ENCODE results near the gene ZNF862.
"Not testable (repeated sequence)": the region's sequence is repeated elsewhere in the genome, so short reads cannot be mapped to it uniquely, and the experiment has no call there.

ZNF862 gene

DNA sequence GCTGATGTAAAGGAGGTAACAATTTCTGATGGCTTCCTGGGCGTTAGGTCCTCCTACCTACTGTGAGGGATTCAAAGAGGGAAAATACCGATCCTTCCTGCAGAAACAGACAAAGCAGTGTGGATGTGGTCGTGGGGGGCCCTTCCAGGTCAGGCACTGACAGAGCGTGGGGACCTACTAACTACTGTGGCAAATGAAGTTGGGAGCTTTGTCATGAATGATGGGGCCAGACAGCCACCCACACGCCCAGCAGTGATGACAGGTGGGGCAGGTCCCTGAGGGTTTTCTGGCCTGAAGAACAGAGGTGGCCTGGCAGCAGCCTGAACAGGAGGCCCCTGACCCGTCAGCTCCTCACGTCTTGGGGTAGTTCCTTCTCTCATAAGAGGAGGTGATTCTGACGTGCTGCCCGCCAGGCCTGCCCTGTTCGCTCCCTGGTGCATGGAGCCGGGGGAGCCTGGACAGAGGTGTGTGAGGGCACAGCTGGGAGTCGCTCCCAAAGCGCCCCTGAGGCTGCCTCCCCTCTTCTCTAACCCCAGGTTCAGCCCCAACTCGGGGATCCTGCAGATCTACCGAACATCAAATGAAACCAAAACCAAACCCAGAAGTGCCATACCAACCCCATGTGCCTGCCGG is 39.8 kb downstream of the ZNF862 start:
- DNase-seq (ENCODE audit: low read depth, low spot score) = no peak
- no peak overlapping the region for H3K27ac ChIP-seq

DNA sequence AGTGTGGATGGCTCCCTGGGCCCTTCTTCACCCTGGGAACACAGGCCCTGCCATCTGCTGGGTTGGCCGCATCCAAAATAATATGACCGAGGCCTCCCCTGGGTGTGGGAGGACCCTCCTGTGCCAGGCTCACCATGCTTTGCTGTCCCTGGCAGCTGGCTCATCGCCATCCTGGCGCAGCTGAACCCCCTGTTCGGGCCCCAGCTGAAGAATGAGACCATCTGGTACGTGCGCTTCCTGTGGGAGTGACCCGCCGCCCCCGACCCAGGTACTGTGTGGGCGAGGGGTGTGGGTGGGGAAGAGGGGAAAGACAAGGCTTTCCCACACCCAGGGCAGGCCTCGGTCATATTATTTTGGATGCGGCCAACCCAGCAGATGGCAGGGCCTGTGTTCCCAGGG is 40.3 kb downstream of the ZNF862 start:
- H3K27ac ChIP-seq = no peak overlapping the region
- DNase-seq (ENCODE audit: low read depth, low spot score) = no peak

DNA sequence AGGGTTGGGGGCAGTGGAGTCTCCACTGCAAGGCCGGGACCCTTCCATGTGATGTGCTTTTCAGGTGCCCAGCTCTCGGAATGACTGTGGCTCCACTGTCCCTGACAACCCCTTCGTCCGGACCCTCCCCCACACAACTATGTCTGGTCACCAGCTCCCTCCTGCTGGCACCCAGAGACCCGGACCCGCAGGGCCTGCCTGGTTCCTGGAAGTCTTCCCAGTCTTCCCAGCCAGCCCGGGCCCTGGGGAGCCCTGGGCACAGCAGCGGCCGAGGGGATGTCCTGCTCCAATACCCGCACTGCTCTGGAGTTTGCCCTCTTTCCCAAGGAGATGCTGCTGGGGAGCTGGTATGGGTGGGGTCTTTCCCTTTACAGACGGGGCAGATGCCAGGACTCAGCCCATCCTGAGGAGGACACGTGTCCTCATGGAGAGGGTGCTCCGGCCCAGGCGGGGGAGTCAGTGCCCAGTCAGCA is 41.1 kb downstream of the ZNF862 start:
- no peak for DNase-seq (ENCODE audit: low read depth, low spot score)
- no peak overlapping the region for H3K27ac ChIP-seq

GRCh38 chr7:149879766-149880637 is 41.8 kb downstream of the ZNF862 start:
- DNase-seq (ENCODE audit: low read depth, low spot score) = no peak
- H3K27ac ChIP-seq = no peak overlapping the region

DNA sequence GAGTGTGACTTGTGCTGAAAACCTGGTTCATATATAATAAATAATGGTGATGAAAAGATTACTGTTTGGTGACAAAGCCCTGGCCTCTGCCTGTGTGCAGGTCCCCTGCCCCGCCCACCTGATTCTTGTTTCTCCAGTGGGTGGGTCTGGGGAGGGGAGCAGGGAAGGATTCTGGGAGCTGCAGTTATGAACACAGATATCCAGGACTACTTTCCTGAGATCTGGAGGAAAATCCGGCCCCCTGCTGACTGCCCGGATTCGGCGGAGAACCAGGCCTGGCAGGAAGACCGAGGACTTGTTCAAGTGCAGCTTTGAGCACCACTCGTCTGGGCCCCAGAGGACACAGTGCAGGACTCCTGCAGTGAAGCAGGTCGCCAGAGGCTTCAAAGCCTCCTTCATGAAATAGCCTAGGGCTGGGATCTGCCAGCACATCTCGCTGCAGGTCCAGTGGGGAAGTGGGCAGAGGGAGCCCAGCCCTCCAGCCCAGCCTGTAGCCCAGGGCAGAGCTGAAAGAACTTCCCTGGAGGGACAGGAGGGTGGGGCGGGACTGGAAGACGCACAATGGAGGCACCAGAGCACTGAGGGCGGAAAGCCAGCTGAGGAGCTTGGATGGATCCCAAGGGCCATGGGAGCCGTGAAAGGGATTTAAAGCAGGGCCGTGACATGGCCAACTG is 42.6 kb downstream of the ZNF862 start:
- no peak for DNase-seq (ENCODE audit: low read depth, low spot score)
- no peak overlapping the region for H3K27ac ChIP-seq

GRCh38 chr7:149881328-149882247 is 43.4 kb downstream of the ZNF862 start:
- no peak overlapping the region for H3K27ac ChIP-seq
- DNase-seq (ENCODE audit: low read depth, low spot score) = no peak

- DNase-seq (ENCODE audit: low read depth, low spot score) = no peak
These were observed 44.3 kb downstream of the ZNF862 start for GRCh38 chr7:149882248-149883047.

DNA sequence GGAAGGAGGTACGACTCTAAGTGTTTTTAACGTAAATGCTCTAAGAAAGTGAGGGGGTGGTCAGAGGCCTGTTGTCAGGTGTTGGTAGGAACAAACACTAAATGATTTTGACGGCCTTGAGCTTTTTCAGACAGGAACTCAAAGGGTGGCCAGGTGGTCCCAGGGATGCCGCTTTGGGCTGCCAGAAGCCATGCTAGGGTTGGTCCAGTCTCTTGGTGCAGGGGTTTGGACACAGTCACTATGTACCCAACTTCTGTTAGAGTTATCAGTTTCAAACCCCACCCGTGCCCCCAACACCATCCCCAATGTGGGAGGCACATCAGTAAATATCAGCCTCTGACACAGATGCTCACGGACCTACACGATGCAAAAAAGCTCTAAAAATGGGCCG is 44.9 kb downstream of the ZNF862 start:
- H3K27ac ChIP-seq = no peak overlapping the region
- DNase-seq (ENCODE audit: low read depth, low spot score) = no peak

More at GRCh38 chr7:149882248-149883047, 44.3 kb downstream of the ZNF862 start:
- no peak overlapping the region for H3K27ac ChIP-seq

- no peak overlapping the region for H3K27ac ChIP-seq
- no peak for DNase-seq (ENCODE audit: low read depth, low spot score)
These were observed 45.3 kb downstream of the ZNF862 start for GRCh38 chr7:149883452-149883861.

GRCh38 chr7:149884016-149884415 is 45.8 kb downstream of the ZNF862 start:
- no peak overlapping the region for H3K27ac ChIP-seq
- DNase-seq (ENCODE audit: low read depth, low spot score) = no peak

DNA sequence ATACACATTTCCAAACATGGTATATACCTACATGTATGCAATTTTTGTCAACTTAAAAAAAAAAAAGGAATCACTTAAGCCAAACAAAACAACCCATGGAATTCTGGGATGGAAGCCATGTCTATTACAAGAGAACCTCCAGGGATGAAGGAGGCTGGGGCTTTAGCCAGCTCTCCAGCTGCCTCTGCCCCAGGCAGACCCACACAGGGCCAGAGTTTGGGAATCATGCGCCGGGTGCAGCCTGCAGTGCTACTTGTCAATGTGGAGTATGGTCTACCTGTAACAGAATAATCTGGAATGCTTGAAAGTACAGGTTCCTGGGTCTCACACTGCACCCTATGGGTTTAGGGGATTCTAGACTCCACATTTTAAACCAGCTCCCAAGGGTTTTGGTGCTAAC is 46.4 kb downstream of the ZNF862 start:
- no peak for DNase-seq (ENCODE audit: low read depth, low spot score)
- H3K27ac ChIP-seq = no peak overlapping the region

- no peak overlapping the region for H3K27ac ChIP-seq
These were observed 47.2 kb downstream of the ZNF862 start for GRCh38 chr7:149885191-149886017.

GRCh38 chr7:149886018-149886415 is 47.8 kb downstream of the ZNF862 start:
- H3K27ac ChIP-seq = no peak overlapping the region
- DNase-seq (ENCODE audit: low read depth, low spot score) = no peak

More at GRCh38 chr7:149885191-149886017, 47.2 kb downstream of the ZNF862 start:
- DNase-seq (ENCODE audit: low read depth, low spot score) = no peak

DNA sequence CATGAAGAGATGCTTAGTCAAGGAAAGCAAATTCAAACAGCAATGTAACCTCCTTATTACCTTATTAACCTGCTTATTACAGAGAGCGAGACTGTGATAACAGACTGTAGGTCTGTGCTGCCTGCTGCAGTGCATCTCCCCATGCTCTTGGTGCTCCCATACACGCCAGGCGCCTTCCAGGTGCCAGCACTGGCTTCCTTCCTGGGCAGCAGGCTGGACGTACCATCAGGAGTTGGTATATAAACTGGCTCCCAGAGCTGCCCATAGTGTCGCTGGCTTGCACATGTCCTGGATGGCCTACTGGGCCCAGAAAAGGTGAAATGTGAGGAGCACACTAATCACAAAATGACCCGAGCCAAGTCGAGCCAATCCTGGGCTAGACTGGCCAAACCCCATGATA is 49.1 kb downstream of the ZNF862 start:
- DNase-seq (ENCODE audit: low read depth, low spot score) = no peak
- H3K27ac ChIP-seq = no peak overlapping the region

- not testable (repeated sequence) for DNase-seq (ENCODE audit: low read depth, low spot score)
These were observed 52.5 kb downstream of the ZNF862 start for GRCh38 chr7:149890715-149891114.

GRCh38 chr7:149894957-149895356 is 56.8 kb downstream of the ZNF862 start:
- not testable (repeated sequence) for DNase-seq (ENCODE audit: low read depth, low spot score); H3K27ac ChIP-seq

More at GRCh38 chr7:149890715-149891114, 52.5 kb downstream of the ZNF862 start:
- H3K27ac ChIP-seq = not testable (repeated sequence)

- not testable (repeated sequence) for H3K27ac ChIP-seq; DNase-seq (ENCODE audit: low read depth, low spot score)
These were observed 69.7 kb downstream of the ZNF862 start for GRCh38 chr7:149907776-149908376.

DNA sequence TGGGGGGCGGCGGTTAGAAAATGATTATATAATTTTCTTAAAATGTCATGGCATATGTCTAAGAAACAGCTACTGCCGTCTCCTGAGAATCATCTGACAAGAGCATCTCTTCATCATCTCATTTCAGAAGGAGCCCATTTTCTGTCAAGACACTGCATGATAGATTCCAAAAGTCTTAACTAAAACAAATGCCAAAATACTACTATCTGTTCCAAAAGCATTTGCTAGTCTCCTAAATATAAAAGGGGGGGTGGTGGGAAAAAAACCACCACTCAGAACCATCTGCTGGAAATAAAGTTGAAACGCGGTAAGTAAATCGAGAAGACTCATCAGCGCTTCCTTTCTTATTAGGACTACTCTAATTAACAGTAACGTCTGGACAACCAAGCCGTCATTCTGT is 72.0 kb downstream of the ZNF862 start:
- DNase-seq (ENCODE audit: low read depth, low spot score); H3K27ac ChIP-seq: not testable (repeated sequence)

Data from epithelial cell of prostate (primary cell).